IMR-90 (cell line): Measurements from ENCODE around the gene ABCC5. TPM values are rescaled to one million over a fixed set of nuclear protein-coding genes. Genes with fewer than 3 reads are reported as not detected.

ENCODE experiments used
- ATAC-seq: fragments of 200-7000 bp; cut with Tn5 transposase; 2 replicates; pipeline ENCODE4 v1.9.1; 2020; ENCODE audit warnings: low read depth, mild to moderate bottlenecking, moderate library complexity
- BruUV-seq: library from RNA; stranded (reverse); fragments of 400-500 nt; replicated peaks from 2 replicates; lab custom pipeline; 2021; lab: Mats Ljungman, UMichigan
- CTCF ChIA-PET: fragments of 300-600 bp; formaldehyde crosslinking; extraction: SDS; loops from one replicate; lab custom pipeline; 2021; ENCODE audit warnings: antibody characterized with exemption; lab: Yijun Ruan, JAX
- POLR2A ChIA-PET: fragments of 300-600 bp; sonication (Branson Sonifier 250); formaldehyde crosslinking; loops from one replicate; lab custom pipeline; 2022; ENCODE audit warnings: antibody characterized with exemption; ENCODE audit not compliant: unreplicated experiment; lab: Charles Lee
- DNase-seq: peaks from one replicate; pipeline ENCODE4 v3.0.0; 2013
- H2AFZ ChIP-seq: replicated peaks from 2 replicates; pipeline ENCODE3; 2013; ENCODE audit warnings: low read length, mild to moderate bottlenecking; ENCODE audit not compliant: poor library complexity
- H2AK5ac ChIP-seq: 2 replicates; pipeline ENCODE4 v1.6.1; 2013; ENCODE audit warnings: low read depth, low read length, inconsistent platforms
- H2AK9ac ChIP-seq: replicated peaks from 2 replicates; pipeline ENCODE3; 2013; ENCODE audit warnings: mild to moderate bottlenecking, low read depth, low read length, moderate library complexity; ENCODE audit not compliant: poor library complexity
- H2BK120ac ChIP-seq: 2 replicates; pipeline ENCODE4 v1.6.1; 2013; ENCODE audit warnings: low read depth, low read length, inconsistent platforms
- H2BK15ac ChIP-seq: 3 replicates; pipeline ENCODE4 v1.6.1; 2013; ENCODE audit warnings: low read depth, low read length, inconsistent platforms
- H2BK20ac ChIP-seq: 2 replicates; pipeline ENCODE4 v1.6.1; 2013; ENCODE audit warnings: low read depth, mild to moderate bottlenecking, inconsistent platforms, low read length, moderate library complexity
- H2BK5ac ChIP-seq: 2 replicates; pipeline ENCODE4 v1.6.1; 2013; ENCODE audit warnings: mild to moderate bottlenecking, low read depth, low read length, inconsistent platforms; ENCODE audit not compliant: poor library complexity, severe bottlenecking
- H3K14ac ChIP-seq: replicated peaks from 2 replicates; pipeline ENCODE4 v1.6.1; 2013; ENCODE audit warnings: low read depth, low read length, inconsistent platforms
- H3K18ac ChIP-seq: 2 replicates; pipeline ENCODE4 v1.6.1; 2013; ENCODE audit warnings: low read depth, low read length, control low read depth
- H3K23ac ChIP-seq: 2 replicates; pipeline ENCODE4 v1.6.1; 2013; ENCODE audit warnings: low read depth, low read length, inconsistent platforms
- H3K27ac ChIP-seq: 2 replicates; pipeline ENCODE4 v1.5.1; 2013; ENCODE audit warnings: mild to moderate bottlenecking, control low read depth, low read length; ENCODE audit not compliant: insufficient read depth
- H3K27me3 ChIP-seq: 2 replicates; pipeline ENCODE4 v1.6.1; 2013; ENCODE audit warnings: low read length; ENCODE audit not compliant: control insufficient read depth, insufficient read depth
- H3K36me3 ChIP-seq: 2 replicates; pipeline ENCODE4 v1.6.1; 2013; ENCODE audit warnings: low read length, mixed read lengths; ENCODE audit not compliant: control insufficient read depth, insufficient read depth
- H3K4ac ChIP-seq: 2 replicates; pipeline ENCODE4 v1.6.1; 2013; ENCODE audit warnings: low read depth, low read length, inconsistent platforms
- H3K4me1 ChIP-seq: 2 replicates; pipeline ENCODE4 v1.6.1; 2013; ENCODE audit warnings: low read length, mixed read lengths; ENCODE audit not compliant: control insufficient read depth, insufficient read depth
- H3K4me2 ChIP-seq: 2 replicates; pipeline ENCODE4 v1.6.1; 2013; ENCODE audit warnings: low read depth, mild to moderate bottlenecking, control low read depth, low read length, moderate library complexity
- H3K4me3 ChIP-seq: 2 replicates; pipeline ENCODE4 v1.5.1; 2013; ENCODE audit warnings: low read depth, mild to moderate bottlenecking, control low read depth, low read length, moderate library complexity; ENCODE audit not compliant: insufficient read depth
- H3K56ac ChIP-seq: 2 replicates; pipeline ENCODE4 v1.6.1; 2013; ENCODE audit warnings: low read length, inconsistent platforms; ENCODE audit not compliant: insufficient read depth; ENCODE audit errors: extremely low read depth
- H3K79me1 ChIP-seq, 2 experiments: 2 replicates each; pipeline ENCODE4 v1.6.1; 2013; ENCODE audit warnings: low read length in 2 of 2, inconsistent platforms in 1 of 2, low read depth in 1 of 2
- H3K9ac ChIP-seq: 2 replicates; pipeline ENCODE4 v1.6.1; 2013; ENCODE audit warnings: low read depth, low read length, control low read depth
- H3K9me1 ChIP-seq: 2 replicates; pipeline ENCODE4 v1.6.1; 2013; ENCODE audit warnings: low read length, inconsistent platforms; ENCODE audit not compliant: insufficient read depth
- H3K9me3 ChIP-seq: 2 replicates; pipeline ENCODE4 v1.6.1; 2013; ENCODE audit warnings: low read length; ENCODE audit not compliant: control insufficient read depth, insufficient read depth
- H4K20me1 ChIP-seq: 2 replicates; pipeline ENCODE4 v1.6.1; 2013; ENCODE audit warnings: low read length, inconsistent platforms; ENCODE audit not compliant: insufficient read depth
- H4K5ac ChIP-seq: 2 replicates; pipeline ENCODE4 v1.6.1; 2013; ENCODE audit warnings: mild to moderate bottlenecking, low read depth, low read length, control low read depth
- H4K8ac ChIP-seq, 2 experiments: 2 replicates each; pipeline ENCODE4 v1.6.1; 2013; ENCODE audit warnings: low read depth in 2 of 2, low read length in 2 of 2, control low read depth in 1 of 2, inconsistent platforms in 1 of 2
- H4K91ac ChIP-seq: 2 replicates; pipeline ENCODE4 v1.6.1; 2013; ENCODE audit warnings: low read depth, low read length, inconsistent platforms; ENCODE audit not compliant: insufficient read depth
- CEBPB ChIP-seq: IDR thresholded peaks from 2 replicates; pipeline ENCODE4 v1.6.1; 2012; ENCODE audit warnings: low read depth, low read length, improper control_type of control experiment
- CHD1 ChIP-seq: IDR thresholded peaks from 2 replicates; pipeline ENCODE4 v1.6.1; 2012; ENCODE audit warnings: low read depth, low read length, improper control_type of control experiment
- FOS ChIP-seq: fragments of 150-350 bp; IDR thresholded peaks from 2 replicates; pipeline ENCODE4 v1.6.1; 2016; ENCODE audit warnings: low read depth, low read length
- MAZ ChIP-seq: IDR thresholded peaks from 2 replicates; pipeline ENCODE4 v1.6.1; 2012; ENCODE audit warnings: low read depth, mild to moderate bottlenecking, low read length, improper control_type of control experiment, moderate library complexity, borderline replicate concordance
- MXI1 ChIP-seq: IDR thresholded peaks from 2 replicates; pipeline ENCODE4 v1.6.1; 2012; ENCODE audit warnings: low read depth, mild to moderate bottlenecking, low read length, moderate library complexity, borderline replicate concordance
- NFE2L2 ChIP-seq: fragments of 150-350 bp; IDR thresholded peaks from 2 replicates; pipeline ENCODE4 v1.6.1; 2016; ENCODE audit warnings: low read depth, mild to moderate bottlenecking, low read length
- POLR2A ChIP-seq: IDR thresholded peaks from 2 replicates; pipeline ENCODE4 v1.6.1; 2012; ENCODE audit warnings: mild to moderate bottlenecking, low read depth, low read length
- RAD21 ChIP-seq: IDR thresholded peaks from 2 replicates; pipeline ENCODE4 v1.6.1; 2012; ENCODE audit warnings: low read length, improper control_type of control experiment
- RFX5 ChIP-seq: IDR thresholded peaks from 2 replicates; pipeline ENCODE4 v1.8.0; 2012; ENCODE audit warnings: low read depth, mild to moderate bottlenecking, low read length, moderate library complexity
- SMC3 ChIP-seq: fragments of 150-350 bp; IDR thresholded peaks from 2 replicates; pipeline ENCODE4 v1.6.1; 2016; ENCODE audit warnings: low read depth, mild to moderate bottlenecking, antibody characterized with exemption, low read length, moderate library complexity
- WGBS, 2 experiments: methylation state at CpG; one replicate each; pipeline versions ENCODE4 v1.1.5 to v1.1.7; 2013; ENCODE audit warnings: missing lambda C conversion rate in 2 of 2; ENCODE audit not compliant: insufficient read length in 1 of 2; ENCODE audit errors: extremely low coverage in 2 of 2; 5-methylcytosine and 5-hydroxymethylcytosine counted together
- dilution Hi-C: fragments of 300-500 bp; cut with HindIII; formaldehyde crosslinking; loops from one replicate; pipeline ENCODE4 v1.14.3; 2018; ENCODE audit warnings: low sequenced_read_pairs; ENCODE audit not compliant: unreplicated experiment
- in situ Hi-C: fragments of 300-500 bp; cut with MboI; formaldehyde crosslinking; loops from 3 replicates; pipeline ENCODE4 v1.14.3; 2019; ENCODE audit warnings: low sequenced_read_pairs, inconsistent platforms, mixed read lengths
- intact Hi-C: fragments of 100-400 bp; cut with micrococcal nuclease; formaldehyde crosslinking; loops from 2 replicates; pipeline ENCODE4 v1.10.0; 2022
- polyA plus RNA-seq, 3 experiments: library from polyadenylated mRNA; depleted of rRNA; stranded (reverse); fragments of >200 nt; gene quantifications; 2 replicates each; pipeline ENCODE4 v1.2.3, GENCODE V29; 2012; ENCODE audit warnings: low replicate concordance in 1 of 3
- total RNA-seq: library from RNA; depleted of rRNA; stranded (reverse); fragments of >200 nt; gene quantifications from 2 replicates; pipeline ENCODE4 v1.2.3, GENCODE V29; 2012
- TF ChIP-seq, protein P1 (sequence below): fragments of 150-350 bp; IDR thresholded peaks from 2 replicates; pipeline ENCODE4 v1.6.1; 2016; ENCODE audit warnings: low read depth, mild to moderate bottlenecking, low read length, moderate library complexity, borderline replicate concordance
- TF ChIP-seq, protein P2 (sequence below): conservative IDR thresholded peaks from 2 replicates; pipeline ENCODE4 v1.5.1; 2012; ENCODE audit warnings: mild to moderate bottlenecking, low read depth, low read length, improper control_type of control experiment
- TF ChIP-seq, protein P3 (sequence below): fragments of 150-350 bp; IDR thresholded peaks from 2 replicates; pipeline ENCODE4 v1.6.1; 2017; ENCODE audit warnings: mild to moderate bottlenecking, antibody characterized with exemption, low read length, low read depth

The ABCC5 gene
- total and polyA plus RNA-seq, 2 of the 4 experiments (the other 2 are of a cell fraction) = 8.4 to 17.7 TPM

DNA sequence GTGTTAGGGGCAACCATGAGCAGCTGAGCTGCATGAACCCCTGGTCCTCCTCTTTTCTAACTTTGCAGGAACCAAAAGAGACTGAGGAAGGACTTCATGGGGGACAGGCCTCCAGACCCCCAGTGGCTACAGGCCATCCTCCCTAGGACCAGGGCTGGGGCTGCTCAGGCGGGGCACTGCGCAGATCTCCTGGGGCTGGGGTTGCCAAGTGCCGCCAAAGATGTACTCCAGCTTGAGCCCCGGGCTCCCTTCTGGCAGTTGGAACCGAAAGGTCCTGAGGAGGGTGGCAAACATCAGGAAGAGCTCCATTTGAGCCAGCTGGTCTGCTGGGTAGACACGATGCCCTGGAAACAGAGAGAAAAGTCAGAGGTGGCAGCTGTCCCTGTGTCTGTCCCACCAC lies 121.9 kb downstream of the ABCC5 start:
- no peak for DNase-seq
- no peak overlapping the region for H3K4me2 ChIP-seq
- no peaks in the 10 kb centered on the region for H3K36me3 ChIP-seq
- H3K9me3 ChIP-seq = no peaks in the 10 kb centered on the region
- no peak overlapping the region for H4K8ac ChIP-seq
- H2AFZ ChIP-seq = no peak overlapping the region
- in situ Hi-C loops = loop anchor here (10.0 kb wide), 3 partner anchors 119 to 389 kb away; partner anchors contain the start of gene ABCC5
- H2AK9ac ChIP-seq = no peak overlapping the region
- H3K4me3 ChIP-seq = no peak overlapping the region
- no peaks in the 10 kb centered on the region for H4K20me1 ChIP-seq
- no peak overlapping the region for H2BK15ac ChIP-seq
- no peak for ATAC-seq
- no peak overlapping the region for H3K14ac ChIP-seq
- intact Hi-C loops = loop anchor here (1.0 to 5.0 kb wide), 6 partner anchors 122 to 394 kb away; partner anchors contain the start of genes ABCC5 and EEF1AKMT4
- TF ChIP-seq FOS (no peak), POLR2A (no peak), RAD21 (no peak), MAZ (no peak), RFX5 (no peak), CHD1 (no peak), NFE2L2 (no peak), SMC3 (no peak), MXI1 (no peak), CEBPB (no peak)
- TF ChIP-seq, protein P1, sequence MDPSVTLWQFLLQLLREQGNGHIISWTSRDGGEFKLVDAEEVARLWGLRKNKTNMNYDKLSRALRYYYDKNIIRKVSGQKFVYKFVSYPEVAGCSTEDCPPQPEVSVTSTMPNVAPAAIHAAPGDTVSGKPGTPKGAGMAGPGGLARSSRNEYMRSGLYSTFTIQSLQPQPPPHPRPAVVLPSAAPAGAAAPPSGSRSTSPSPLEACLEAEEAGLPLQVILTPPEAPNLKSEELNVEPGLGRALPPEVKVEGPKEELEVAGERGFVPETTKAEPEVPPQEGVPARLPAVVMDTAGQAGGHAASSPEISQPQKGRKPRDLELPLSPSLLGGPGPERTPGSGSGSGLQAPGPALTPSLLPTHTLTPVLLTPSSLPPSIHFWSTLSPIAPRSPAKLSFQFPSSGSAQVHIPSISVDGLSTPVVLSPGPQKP = no peak
- TF ChIP-seq, protein P2, sequence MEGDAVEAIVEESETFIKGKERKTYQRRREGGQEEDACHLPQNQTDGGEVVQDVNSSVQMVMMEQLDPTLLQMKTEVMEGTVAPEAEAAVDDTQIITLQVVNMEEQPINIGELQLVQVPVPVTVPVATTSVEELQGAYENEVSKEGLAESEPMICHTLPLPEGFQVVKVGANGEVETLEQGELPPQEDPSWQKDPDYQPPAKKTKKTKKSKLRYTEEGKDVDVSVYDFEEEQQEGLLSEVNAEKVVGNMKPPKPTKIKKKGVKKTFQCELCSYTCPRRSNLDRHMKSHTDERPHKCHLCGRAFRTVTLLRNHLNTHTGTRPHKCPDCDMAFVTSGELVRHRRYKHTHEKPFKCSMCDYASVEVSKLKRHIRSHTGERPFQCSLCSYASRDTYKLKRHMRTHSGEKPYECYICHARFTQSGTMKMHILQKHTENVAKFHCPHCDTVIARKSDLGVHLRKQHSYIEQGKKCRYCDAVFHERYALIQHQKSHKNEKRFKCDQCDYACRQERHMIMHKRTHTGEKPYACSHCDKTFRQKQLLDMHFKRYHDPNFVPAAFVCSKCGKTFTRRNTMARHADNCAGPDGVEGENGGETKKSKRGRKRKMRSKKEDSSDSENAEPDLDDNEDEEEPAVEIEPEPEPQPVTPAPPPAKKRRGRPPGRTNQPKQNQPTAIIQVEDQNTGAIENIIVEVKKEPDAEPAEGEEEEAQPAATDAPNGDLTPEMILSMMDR = no peak
- TF ChIP-seq, protein P3, sequence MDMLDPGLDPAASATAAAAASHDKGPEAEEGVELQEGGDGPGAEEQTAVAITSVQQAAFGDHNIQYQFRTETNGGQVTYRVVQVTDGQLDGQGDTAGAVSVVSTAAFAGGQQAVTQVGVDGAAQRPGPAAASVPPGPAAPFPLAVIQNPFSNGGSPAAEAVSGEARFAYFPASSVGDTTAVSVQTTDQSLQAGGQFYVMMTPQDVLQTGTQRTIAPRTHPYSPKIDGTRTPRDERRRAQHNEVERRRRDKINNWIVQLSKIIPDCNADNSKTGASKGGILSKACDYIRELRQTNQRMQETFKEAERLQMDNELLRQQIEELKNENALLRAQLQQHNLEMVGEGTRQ = no peak
- dilution Hi-C loops = no loop called here
- no TSS peak for BruUV-seq
- no peaks in the 10 kb centered on the region for H3K79me1 ChIP-seq
- no peak overlapping the region for H4K5ac ChIP-seq
- H3K18ac ChIP-seq = no peak overlapping the region
- H2BK5ac ChIP-seq = no peak overlapping the region
- H3K27me3 ChIP-seq = peaks cover 32% of the 10 kb centered on the region
- no peak overlapping the region for H3K4ac ChIP-seq
- H3K56ac ChIP-seq = no peak overlapping the region
- WGBS, 2 experiments = no CpG with 5 or more reads among the region's 6 CpGs
- H3K23ac ChIP-seq = no peak overlapping the region
- ChIA-PET CTCF (interaction anchor here (0.7 to 1.4 kb wide), 5 partner anchors 11 to 448 kb away, joined by 3 to 7 read pairs (median 3); partner anchors contain the start of genes CAMK2N2 and PARL), POLR2A (interaction anchor here (0.8 kb wide), 1 partner anchor 122 kb away, joined by 3 read pairs; the partner anchor contains the start of gene ABCC5)
- no peak overlapping the region for H2AK5ac ChIP-seq
- H3K9me1 ChIP-seq = no peaks in the 10 kb centered on the region
- H4K91ac ChIP-seq = no peak overlapping the region
- no peak overlapping the region for H2BK120ac ChIP-seq
- H3K27ac ChIP-seq = no peak overlapping the region
- H3K9ac ChIP-seq = no peak overlapping the region
- no peaks in the 10 kb centered on the region for H3K4me1 ChIP-seq
- H2BK20ac ChIP-seq = no peak overlapping the region
